D721Med (cell line): ENCODE measurements around the gene MALRD1.

ENCODE experiments used
- DNase-seq: peaks from one replicate; pipeline ENCODE4 v3.0.0; 2011; ENCODE audit warnings: low spot score; ENCODE audit not compliant: insufficient read length
- FAIRE-seq: peaks from 2 replicates; lab custom pipeline; 2011; peaks lifted over from hg19 to GRCh38; lab: Jason Lieb, UNC
- CTCF ChIP-seq: IDR thresholded peaks from 2 replicates; pipeline ENCODE4 v1.5.1; 2012; ENCODE audit warnings: mild to moderate bottlenecking, control low read depth; ENCODE audit not compliant: insufficient read depth; ENCODE audit errors: missing control alignments

The MALRD1 gene

GRCh38 chr10:19367176-19367575 is 318.6 kb downstream of the MALRD1 start:
- no peak for DNase-seq
- FAIRE-seq = no peak
- no peak for TF ChIP-seq CTCF

GRCh38 chr10:19373988-19374387 is 325.4 kb downstream of the MALRD1 start:
- no peak for FAIRE-seq
- no peak for TF ChIP-seq CTCF
- DNase-seq = no peak

GRCh38 chr10:19385846-19386450 is 337.3 kb downstream of the MALRD1 start:
- TF ChIP-seq CTCF = no peak
- FAIRE-seq (no peak), DNase-seq (no peak)

GRCh38 chr10:19408924-19409323 is 360.3 kb downstream of the MALRD1 start:
- no peak for TF ChIP-seq CTCF
- no peak for DNase-seq
- FAIRE-seq = no peak

- no peak for TF ChIP-seq CTCF
- FAIRE-seq = no peak
- DNase-seq = no peak
Observed at GRCh38 chr10:19411119-19411518, 362.5 kb downstream of the MALRD1 start.

GRCh38 chr10:19412531-19412930 is 363.9 kb downstream of the MALRD1 start:
- DNase-seq (peak; percentile 7), FAIRE-seq (no peak)
- peak; percentile 64 for TF ChIP-seq CTCF

GRCh38 chr10:19416164-19416563 is 367.6 kb downstream of the MALRD1 start:
- no peak for FAIRE-seq
- no peak for TF ChIP-seq CTCF
- DNase-seq = no peak
